ENCODE data around the gene PELI3.

Gene PELI3

GRCh38 chr11:66447012-66447411 is 19.7 kb upstream of the PELI3 start:
- Histone ChIP-seq H3K4me1 (ENCODE audit: control insufficient read depth in 5 of 5, insufficient read depth in 5 of 5, low read length in 5 of 5) (no peaks in the 10 kb centered on the region), H3K36me3 (ENCODE audit: control insufficient read depth in 5 of 5, insufficient read depth in 5 of 5, low read length in 5 of 5) (no peaks in the 10 kb centered on the region), H3K27me3 (ENCODE audit: control insufficient read depth in 5 of 5, insufficient read depth in 4 of 5, low read length in 5 of 5) (no peaks in the 10 kb centered on the region), H3K27ac (ENCODE audit: low read depth, low read length) (no peak overlapping the region), H3K9me3 (ENCODE audit: control insufficient read depth in 5 of 5, low read length in 5 of 5) (peaks cover 0 to 20% (median 8%) of the 10 kb centered on the region in 5 donors), H3K9ac (ENCODE audit: low read length in 5 of 5) (no peak overlapping the region), H3K4me3 (ENCODE audit: low read depth in 1 of 5, low read length in 5 of 5) (no peak overlapping the region)

GRCh38 chr11:66448523-66448922 is 18.2 kb upstream of the PELI3 start:
- Histone ChIP-seq H3K9ac (ENCODE audit: low read length in 5 of 5) (no peak overlapping the region), H3K27me3 (ENCODE audit: control insufficient read depth in 5 of 5, insufficient read depth in 4 of 5, low read length in 5 of 5) (no peaks in the 10 kb centered on the region), H3K9me3 (ENCODE audit: control insufficient read depth in 5 of 5, low read length in 5 of 5) (peaks cover 0 to 8% (median 2%) of the 10 kb centered on the region in 5 donors), H3K4me1 (ENCODE audit: control insufficient read depth in 5 of 5, insufficient read depth in 5 of 5, low read length in 5 of 5) (no peaks in the 10 kb centered on the region), H3K4me3 (ENCODE audit: low read depth in 1 of 5, low read length in 5 of 5) (no peak overlapping the region), H3K36me3 (ENCODE audit: control insufficient read depth in 5 of 5, insufficient read depth in 5 of 5, low read length in 5 of 5) (no peaks in the 10 kb centered on the region), H3K27ac (ENCODE audit: low read depth, low read length) (no peak overlapping the region)

- no peaks in the 10 kb centered on the region for H3K9me3 ChIP-seq (ENCODE audit: control insufficient read depth in 5 of 5, low read length in 5 of 5)
Measured at GRCh38 chr11:66450560-66450959, 16.1 kb upstream of the PELI3 start.

GRCh38 chr11:66451663-66452062 is 15.0 kb upstream of the PELI3 start:
- peaks cover 0 to 6% (median 0%) of the 10 kb centered on the region in 5 donors for H3K27me3 ChIP-seq (ENCODE audit: control insufficient read depth in 5 of 5, insufficient read depth in 4 of 5, low read length in 5 of 5)
- no peaks in the 10 kb centered on the region for H3K9me3 ChIP-seq (ENCODE audit: control insufficient read depth in 5 of 5, low read length in 5 of 5)
- H3K9ac ChIP-seq (ENCODE audit: low read length in 5 of 5), result no peak overlapping the region
- no peak overlapping the region for H3K27ac ChIP-seq (ENCODE audit: low read depth, low read length)
- H3K4me1 ChIP-seq (ENCODE audit: control insufficient read depth in 5 of 5, insufficient read depth in 5 of 5, low read length in 5 of 5), result no peaks in the 10 kb centered on the region
- H3K36me3 ChIP-seq (ENCODE audit: control insufficient read depth in 5 of 5, insufficient read depth in 5 of 5, low read length in 5 of 5), result no peaks in the 10 kb centered on the region
- H3K4me3 ChIP-seq (ENCODE audit: low read depth in 1 of 5, low read length in 5 of 5), result no peak overlapping the region

More at GRCh38 chr11:66450560-66450959, 16.1 kb upstream of the PELI3 start:
- H3K9ac ChIP-seq (ENCODE audit: low read length in 5 of 5), result no peak overlapping the region
- no peaks in the 10 kb centered on the region for H3K4me1 ChIP-seq (ENCODE audit: control insufficient read depth in 5 of 5, insufficient read depth in 5 of 5, low read length in 5 of 5)
- H3K27ac ChIP-seq (ENCODE audit: low read depth, low read length), result no peak overlapping the region
- H3K4me3 ChIP-seq (ENCODE audit: low read depth in 1 of 5, low read length in 5 of 5), result no peak overlapping the region
- H3K36me3 ChIP-seq (ENCODE audit: control insufficient read depth in 5 of 5, insufficient read depth in 5 of 5, low read length in 5 of 5), result no peaks in the 10 kb centered on the region
- H3K27me3 ChIP-seq (ENCODE audit: control insufficient read depth in 5 of 5, insufficient read depth in 4 of 5, low read length in 5 of 5), result peaks cover 0 to 6% (median 0%) of the 10 kb centered on the region in 5 donors

GRCh38 chr11:66454247-66454646 is 12.5 kb upstream of the PELI3 start:
- no peak overlapping the region for H3K4me3 ChIP-seq (ENCODE audit: low read depth in 1 of 5, low read length in 5 of 5)
- H3K36me3 ChIP-seq (ENCODE audit: control insufficient read depth in 5 of 5, insufficient read depth in 5 of 5, low read length in 5 of 5), result no peaks in the 10 kb centered on the region
- no peaks in the 10 kb centered on the region for H3K4me1 ChIP-seq (ENCODE audit: control insufficient read depth in 5 of 5, insufficient read depth in 5 of 5, low read length in 5 of 5)
- no peak overlapping the region for H3K9ac ChIP-seq (ENCODE audit: low read length in 5 of 5)
- H3K27ac ChIP-seq (ENCODE audit: low read depth, low read length), result no peak overlapping the region
- H3K27me3 ChIP-seq (ENCODE audit: control insufficient read depth in 5 of 5, insufficient read depth in 4 of 5, low read length in 5 of 5), result peaks cover 0 to 6% (median 0%) of the 10 kb centered on the region in 5 donors
- H3K9me3 ChIP-seq (ENCODE audit: control insufficient read depth in 5 of 5, low read length in 5 of 5), result no peaks in the 10 kb centered on the region

GRCh38 chr11:66454828-66455227 is 11.9 kb upstream of the PELI3 start:
- H3K36me3 ChIP-seq (ENCODE audit: control insufficient read depth in 5 of 5, insufficient read depth in 5 of 5, low read length in 5 of 5), result no peaks in the 10 kb centered on the region
- H3K9me3 ChIP-seq (ENCODE audit: control insufficient read depth in 5 of 5, low read length in 5 of 5), result no peaks in the 10 kb centered on the region
- no peak overlapping the region for H3K4me3 ChIP-seq (ENCODE audit: low read depth in 1 of 5, low read length in 5 of 5)
- H3K4me1 ChIP-seq (ENCODE audit: control insufficient read depth in 5 of 5, insufficient read depth in 5 of 5, low read length in 5 of 5), result no peaks in the 10 kb centered on the region
- no peak overlapping the region for H3K9ac ChIP-seq (ENCODE audit: low read length in 5 of 5)
- H3K27ac ChIP-seq (ENCODE audit: low read depth, low read length), result no peak overlapping the region
- H3K27me3 ChIP-seq (ENCODE audit: control insufficient read depth in 5 of 5, insufficient read depth in 4 of 5, low read length in 5 of 5), result peaks cover 0 to 6% (median 0%) of the 10 kb centered on the region in 5 donors

DNA sequence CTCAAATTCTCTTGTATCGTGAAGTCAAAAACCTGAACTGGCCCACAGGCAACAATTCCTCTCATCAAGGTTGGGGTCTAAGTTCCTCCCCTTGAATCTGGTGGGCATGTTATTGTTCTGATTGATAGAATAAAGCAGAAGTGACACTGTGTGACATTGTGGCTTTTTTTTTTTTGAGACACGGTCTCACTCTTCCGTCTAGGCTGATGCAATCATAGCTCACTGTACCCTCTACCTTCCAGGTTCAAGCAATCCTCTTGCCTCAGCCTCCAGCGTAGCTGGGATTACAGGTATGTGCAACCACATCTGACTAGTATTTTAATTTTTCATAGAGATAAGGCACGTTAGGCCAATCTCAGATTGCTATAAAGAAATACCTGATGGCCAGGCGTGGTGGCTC is 8.9 kb upstream of the PELI3 start:
- no peak overlapping the region for H3K4me3 ChIP-seq (ENCODE audit: low read depth in 1 of 5, low read length in 5 of 5)
- H3K27me3 ChIP-seq (ENCODE audit: control insufficient read depth in 5 of 5, insufficient read depth in 4 of 5, low read length in 5 of 5), result peaks cover 0 to 6% (median 0%) of the 10 kb centered on the region in 5 donors
- no peak overlapping the region for H3K27ac ChIP-seq (ENCODE audit: low read depth, low read length)
- no peaks in the 10 kb centered on the region for H3K36me3 ChIP-seq (ENCODE audit: control insufficient read depth in 5 of 5, insufficient read depth in 5 of 5, low read length in 5 of 5)
- no peaks in the 10 kb centered on the region for H3K4me1 ChIP-seq (ENCODE audit: control insufficient read depth in 5 of 5, insufficient read depth in 5 of 5, low read length in 5 of 5)
- no peak overlapping the region for H3K9ac ChIP-seq (ENCODE audit: low read length in 5 of 5)
- peaks cover 0 to 3% (median 0%) of the 10 kb centered on the region in 5 donors for H3K9me3 ChIP-seq (ENCODE audit: control insufficient read depth in 5 of 5, low read length in 5 of 5)

DNA sequence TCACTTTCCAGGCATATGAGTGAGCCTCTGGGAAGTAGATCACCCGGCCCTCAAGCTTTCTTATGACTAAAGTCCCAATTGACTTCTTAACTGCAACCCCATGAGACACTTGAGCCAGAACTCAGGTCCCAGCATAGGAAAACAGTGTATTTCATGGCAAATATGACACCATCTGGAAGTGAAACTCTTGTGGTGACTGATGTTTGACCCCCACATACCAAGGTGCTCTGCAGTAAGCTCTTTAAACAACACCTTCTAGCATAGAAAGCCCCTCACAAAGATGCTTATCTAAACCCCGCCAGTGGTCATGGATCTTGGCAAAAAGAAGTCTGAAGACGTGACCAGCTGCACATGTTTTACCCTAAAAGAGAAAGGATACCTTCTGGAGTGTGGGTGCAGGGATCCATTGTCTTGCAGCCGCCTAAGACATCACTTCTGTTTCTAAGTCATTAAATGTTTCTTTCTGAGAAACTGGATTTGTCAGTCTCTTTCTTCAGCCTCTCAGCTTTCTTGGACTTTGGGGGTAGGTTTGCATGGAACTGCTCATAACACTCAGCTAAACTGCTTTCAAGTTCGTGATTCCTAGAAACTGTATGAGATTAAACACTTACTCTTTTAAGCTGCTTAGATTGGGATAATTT is 7.4 kb upstream of the PELI3 start:
- H3K9me3 ChIP-seq (ENCODE audit: control insufficient read depth in 5 of 5, low read length in 5 of 5), result peaks cover 0 to 6% (median 0%) of the 10 kb centered on the region in 5 donors
- no peak overlapping the region for H3K4me3 ChIP-seq (ENCODE audit: low read depth in 1 of 5, low read length in 5 of 5)
- peaks cover 0 to 2% (median 0%) of the 10 kb centered on the region in 5 donors for H3K27me3 ChIP-seq (ENCODE audit: control insufficient read depth in 5 of 5, insufficient read depth in 4 of 5, low read length in 5 of 5)
- no peak overlapping the region for H3K9ac ChIP-seq (ENCODE audit: low read length in 5 of 5)
- no peak overlapping the region for H3K27ac ChIP-seq (ENCODE audit: low read depth, low read length)
- H3K4me1 ChIP-seq (ENCODE audit: control insufficient read depth in 5 of 5, insufficient read depth in 5 of 5, low read length in 5 of 5), result no peaks in the 10 kb centered on the region
- no peaks in the 10 kb centered on the region for H3K36me3 ChIP-seq (ENCODE audit: control insufficient read depth in 5 of 5, insufficient read depth in 5 of 5, low read length in 5 of 5)

DNA sequence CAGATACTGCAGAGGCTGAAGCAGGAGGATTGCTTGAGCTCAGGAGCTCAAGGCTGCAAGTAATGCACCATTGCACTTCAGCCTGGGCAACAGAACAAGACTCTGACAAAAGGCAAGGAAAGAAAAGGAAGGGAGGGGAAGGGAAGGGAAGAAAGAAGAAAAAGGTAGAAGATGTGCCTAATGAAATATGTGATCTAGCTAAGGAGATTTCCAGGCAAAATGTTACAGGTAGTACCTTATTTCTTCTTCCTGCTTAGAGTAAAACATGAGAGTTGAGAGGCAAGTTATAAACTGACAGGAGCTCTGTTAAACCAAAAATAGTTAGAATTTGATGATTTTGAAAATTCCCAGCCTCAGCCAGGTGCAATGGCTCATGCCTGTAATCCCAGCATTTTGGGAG is 4.7 kb upstream of the PELI3 start:
- Histone ChIP-seq H3K4me1 (ENCODE audit: control insufficient read depth in 5 of 5, insufficient read depth in 5 of 5, low read length in 5 of 5) (peaks cover 0 to 11% (median 7%) of the 10 kb centered on the region in 5 donors), H3K9ac (ENCODE audit: low read length in 5 of 5) (no peak overlapping the region), H3K4me3 (ENCODE audit: low read depth in 1 of 5, low read length in 5 of 5) (no peak overlapping the region), H3K27ac (ENCODE audit: low read depth, low read length) (no peak overlapping the region), H3K27me3 (ENCODE audit: control insufficient read depth in 5 of 5, insufficient read depth in 4 of 5, low read length in 5 of 5) (no peaks in the 10 kb centered on the region), H3K36me3 (ENCODE audit: control insufficient read depth in 5 of 5, insufficient read depth in 5 of 5, low read length in 5 of 5) (no peaks in the 10 kb centered on the region), H3K9me3 (ENCODE audit: control insufficient read depth in 5 of 5, low read length in 5 of 5) (peaks cover 0 to 6% (median 0%) of the 10 kb centered on the region in 5 donors)

- Histone ChIP-seq H3K27ac (ENCODE audit: low read depth, low read length) (no peak overlapping the region), H3K4me1 (ENCODE audit: control insufficient read depth in 5 of 5, insufficient read depth in 5 of 5, low read length in 5 of 5) (peaks cover 2 to 20% (median 15%) of the 10 kb centered on the region in 5 donors), H3K9me3 (ENCODE audit: control insufficient read depth in 5 of 5, low read length in 5 of 5) (peaks cover 0 to 6% (median 0%) of the 10 kb centered on the region in 5 donors), H3K36me3 (ENCODE audit: control insufficient read depth in 5 of 5, insufficient read depth in 5 of 5, low read length in 5 of 5) (no peaks in the 10 kb centered on the region), H3K9ac (ENCODE audit: low read length in 5 of 5) (no peak overlapping the region), H3K27me3 (ENCODE audit: control insufficient read depth in 5 of 5, insufficient read depth in 4 of 5, low read length in 5 of 5) (no peaks in the 10 kb centered on the region), H3K4me3 (ENCODE audit: low read depth in 1 of 5, low read length in 5 of 5) (no peak overlapping the region)
Measured at GRCh38 chr11:66462911-66463310, 3.8 kb upstream of the PELI3 start.

Data from subcutaneous abdominal adipose tissue (tissue), 5 donors.